ENCODE data around the gene ANAPC4. TPM values are rescaled to one million over a fixed set of nuclear protein-coding genes. Genes with fewer than 3 reads are reported as not detected.
A peak's percentile ranks its signal among the peaks of the same experiment; 100 is the strongest.
"Not testable (repeated sequence)": the region's sequence is repeated elsewhere in the genome, so short reads cannot be mapped to it uniquely, and the experiment has no call there.

The ANAPC4 gene
- polyA plus RNA-seq (2013, experiment 1 of 2; ENCODE audit: insufficient read length), result 16.8 TPM
- polyA plus RNA-seq (2013, experiment 2 of 2; ENCODE audit: insufficient read length), result 19.4 TPM

GRCh38 chr4:25376754-25377571 is at the start of gene ANAPC4:
ANAPC4 (plus strand) TSS chr4:25377263; CDS start chr4:25377428, 165 bp downstream.
- DNase-seq, result peak; percentile 93

GRCh38 chr4:25328463-25328862 is 48.6 kb upstream of the ANAPC4 start:
- DNase-seq, result not testable (repeated sequence)

GRCh38 chr4:25330335-25330734 is 46.7 kb upstream of the ANAPC4 start:
- no peak for DNase-seq

- DNase-seq, result no peak
Measured at GRCh38 chr4:25330905-25331808, 45.9 kb upstream of the ANAPC4 start.

- no peak for DNase-seq
Measured at GRCh38 chr4:25343671-25344070, 33.4 kb upstream of the ANAPC4 start.

GRCh38 chr4:25345744-25346143 is 31.3 kb upstream of the ANAPC4 start:
- DNase-seq, result peak; percentile 4

GRCh38 chr4:25346913-25347312 is 30.1 kb upstream of the ANAPC4 start:
- DNase-seq, result no peak

- no peak for DNase-seq
Measured at GRCh38 chr4:25347473-25347872, 29.6 kb upstream of the ANAPC4 start.

GRCh38 chr4:25347971-25348370 is 29.1 kb upstream of the ANAPC4 start:
- DNase-seq, result no peak

GRCh38 chr4:25350561-25350960 is 26.5 kb upstream of the ANAPC4 start:
- DNase-seq, result peak; percentile 26

- peak; percentile 41 for DNase-seq
Measured at GRCh38 chr4:25351777-25352416, 25.2 kb upstream of the ANAPC4 start.

- no peak for DNase-seq
Measured at GRCh38 chr4:25356068-25356467, 21.0 kb upstream of the ANAPC4 start.

- no peak for DNase-seq
Measured at GRCh38 chr4:25358515-25359275, 18.4 kb upstream of the ANAPC4 start.

GRCh38 chr4:25361253-25361652 is 15.8 kb upstream of the ANAPC4 start:
- no peak for DNase-seq

GRCh38 chr4:25367004-25367621 is 9.9 kb upstream of the ANAPC4 start:
- DNase-seq, result peak; percentile 42

GRCh38 chr4:25367877-25368276 is 9.2 kb upstream of the ANAPC4 start:
- no peak for DNase-seq

- DNase-seq, result no peak
Measured at GRCh38 chr4:25368315-25368714, 8.7 kb upstream of the ANAPC4 start.

GRCh38 chr4:25370242-25370641 is 6.8 kb upstream of the ANAPC4 start:
- no peak for DNase-seq

- not testable (repeated sequence) for DNase-seq
Measured at GRCh38 chr4:25372549-25372948, 4.5 kb upstream of the ANAPC4 start.

- no peak for DNase-seq
Measured at GRCh38 chr4:25377572-25378436, 741 bp downstream of the ANAPC4 start.

- no peak for DNase-seq
Measured at GRCh38 chr4:25378437-25378743, 1.3 kb downstream of the ANAPC4 start.

Data from fibroblast of skin of scalp (primary cell).